Effector memory CD4-positive, alpha-beta T cell (primary cell): ENCODE results near the gene P2RX1.
A peak's percentile ranks its signal among the peaks of the same experiment; 100 is the strongest.

Experiments used
- DNase-seq, 3 donors: peaks; one replicate each; pipeline ENCODE4 v3.0.0-alpha.2; 2020
- H3K27ac ChIP-seq: 2 replicates; pipeline ENCODE4 v1.7.0; 2013; ENCODE audit warnings: mild to moderate bottlenecking, low read length, moderate library complexity; ENCODE audit not compliant: insufficient read depth, poor library complexity, severe bottlenecking
- H3K27me3 ChIP-seq: replicated peaks from 2 replicates; pipeline ENCODE4 v1.7.0; 2013; ENCODE audit warnings: mild to moderate bottlenecking, low read length; ENCODE audit not compliant: insufficient read depth, control insufficient read depth, poor library complexity, severe bottlenecking
- H3K36me3 ChIP-seq: 2 replicates; pipeline ENCODE4 v1.7.0; 2013; ENCODE audit warnings: mild to moderate bottlenecking, low read length, moderate library complexity; ENCODE audit not compliant: control insufficient read depth, insufficient read depth
- H3K4me1 ChIP-seq: 2 replicates; pipeline ENCODE4 v1.7.0; 2013; ENCODE audit warnings: low read length, mild to moderate bottlenecking; ENCODE audit not compliant: control insufficient read depth, insufficient read depth, poor library complexity, severe bottlenecking
- H3K4me3 ChIP-seq: 2 replicates; pipeline ENCODE4 v1.7.0; 2013; ENCODE audit warnings: low read length, low read depth, mild to moderate bottlenecking; ENCODE audit not compliant: insufficient read depth, poor library complexity, severe bottlenecking
- H3K9me3 ChIP-seq: 2 replicates; pipeline ENCODE4 v1.7.0; 2013; ENCODE audit warnings: mild to moderate bottlenecking, low read length, moderate library complexity; ENCODE audit not compliant: control insufficient read depth

P2RX1 gene

GRCh38 chr17:3916825-3917224 lies 560 bp upstream of the P2RX1 start:
- no peak for DNase-seq
- H3K36me3 ChIP-seq: no peaks in the 10 kb centered on the region
- H3K27me3 ChIP-seq: no peaks in the 10 kb centered on the region
- no peaks in the 10 kb centered on the region for H3K9me3 ChIP-seq
- no peak overlapping the region for H3K27ac ChIP-seq
- no peak overlapping the region for H3K4me3 ChIP-seq
- peaks cover 28% of the 10 kb centered on the region for H3K4me1 ChIP-seq

GRCh38 chr17:3915581-3915994 lies 677 bp downstream of the P2RX1 start:
- Histone ChIP-seq H3K4me1 (peaks cover 28% of the 10 kb centered on the region), H3K27me3 (no peaks in the 10 kb centered on the region), H3K4me3 (no peak overlapping the region), H3K27ac (no peak overlapping the region), H3K36me3 (no peaks in the 10 kb centered on the region), H3K9me3 (no peaks in the 10 kb centered on the region)
- DNase-seq: no peak

- Histone ChIP-seq H3K9me3 (no peaks in the 10 kb centered on the region), H3K4me3 (no peak overlapping the region), H3K27ac (no peak overlapping the region), H3K36me3 (no peaks in the 10 kb centered on the region), H3K4me1 (peaks cover 28% of the 10 kb centered on the region), H3K27me3 (no peaks in the 10 kb centered on the region)
- no peak for DNase-seq
Observed at GRCh38 chr17:3914312-3914670, 2.0 kb downstream of the P2RX1 start.

GRCh38 chr17:3913531-3914311 lies 2.5 kb downstream of the P2RX1 start:
- Histone ChIP-seq H3K9me3 (no peaks in the 10 kb centered on the region), H3K36me3 (no peaks in the 10 kb centered on the region), H3K27me3 (no peaks in the 10 kb centered on the region), H3K4me1 (peaks cover 28% of the 10 kb centered on the region), H3K4me3 (no peak overlapping the region), H3K27ac (no peak overlapping the region)
- peak; percentile 56 to 69 (median 60) for DNase-seq

DNA sequence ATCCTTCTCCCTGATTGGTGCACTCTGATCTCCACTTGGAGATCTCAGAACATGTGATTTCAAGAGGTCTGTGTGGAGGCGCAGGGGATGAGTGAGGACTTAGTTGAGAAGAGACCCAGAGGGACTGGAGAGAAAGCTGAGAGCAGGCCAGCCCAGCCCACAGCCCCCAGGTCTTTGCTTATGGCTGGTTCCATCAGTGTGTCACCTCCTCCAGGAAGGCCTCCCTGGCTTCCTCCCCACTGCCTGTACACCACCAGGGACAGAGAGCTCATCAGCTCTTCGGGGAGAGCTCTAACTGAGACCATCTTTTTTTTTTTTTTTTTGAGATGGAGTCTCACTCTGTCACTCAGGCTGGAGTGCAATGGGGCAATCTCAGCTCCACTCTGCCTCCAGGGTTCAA lies 3.4 kb downstream of the P2RX1 start:
- Histone ChIP-seq H3K4me3 (no peak overlapping the region), H3K9me3 (no peaks in the 10 kb centered on the region), H3K27me3 (no peaks in the 10 kb centered on the region), H3K4me1 (peaks cover 28% of the 10 kb centered on the region), H3K27ac (no peak overlapping the region), H3K36me3 (no peaks in the 10 kb centered on the region)
- no peak for DNase-seq

- no peaks in the 10 kb centered on the region for H3K36me3 ChIP-seq
- no peaks in the 10 kb centered on the region for H3K9me3 ChIP-seq
- peak; percentile 38 to 61 (median 61) for DNase-seq
- peaks cover 20% of the 10 kb centered on the region for H3K4me1 ChIP-seq
- peak overlapping the region; percentile 51 for H3K27ac ChIP-seq
- H3K27me3 ChIP-seq: no peaks in the 10 kb centered on the region
- no peak overlapping the region for H3K4me3 ChIP-seq
Observed at GRCh38 chr17:3911271-3912053, 4.8 kb downstream of the P2RX1 start.

DNA sequence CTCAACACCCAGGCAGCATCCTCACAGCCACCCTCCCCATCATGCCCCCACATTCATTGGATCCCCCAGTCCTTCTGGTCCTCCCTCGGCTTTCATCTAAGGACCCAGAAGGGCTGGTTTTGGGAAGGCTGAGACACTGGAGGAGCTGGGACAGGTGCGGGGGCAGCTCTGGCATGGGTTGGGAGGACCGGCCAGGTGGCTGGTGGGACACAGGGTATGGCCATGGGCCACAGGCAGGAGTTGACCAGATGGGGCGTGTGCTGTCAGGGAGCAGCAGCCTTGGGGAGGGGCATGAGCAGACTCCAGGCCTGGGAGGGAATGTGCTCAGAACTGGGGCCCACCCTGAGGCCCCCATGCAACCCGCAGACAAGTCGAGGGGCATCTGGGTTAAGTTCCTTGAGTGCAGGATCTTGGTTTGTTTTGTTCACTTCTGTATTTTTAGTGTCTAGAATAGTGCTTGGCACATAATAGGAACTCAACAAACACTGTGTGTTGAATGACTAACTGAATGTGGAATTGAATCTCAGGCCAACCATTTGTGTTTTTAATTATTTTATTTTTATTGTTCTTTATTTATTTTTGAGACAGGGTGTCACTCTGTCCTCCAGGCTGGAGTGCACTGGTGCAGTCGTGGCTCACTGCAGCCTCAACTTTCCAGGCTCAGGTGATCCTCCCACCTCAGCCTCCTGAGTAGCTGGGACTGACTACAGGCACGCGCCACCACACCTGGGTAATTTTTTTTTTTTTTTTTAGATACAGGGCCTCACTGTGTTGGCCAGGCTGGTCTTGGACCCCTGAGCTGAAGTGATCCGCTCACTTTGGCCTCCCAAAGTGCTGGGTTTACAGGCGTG lies 5.6 kb downstream of the P2RX1 start:
- Histone ChIP-seq H3K27me3 (no peaks in the 10 kb centered on the region), H3K36me3 (no peaks in the 10 kb centered on the region), H3K4me3 (no peak overlapping the region), H3K4me1 (peaks cover 12% of the 10 kb centered on the region), H3K9me3 (no peaks in the 10 kb centered on the region), H3K27ac (peak overlapping the region; percentile 49)
- DNase-seq: no peak

DNA sequence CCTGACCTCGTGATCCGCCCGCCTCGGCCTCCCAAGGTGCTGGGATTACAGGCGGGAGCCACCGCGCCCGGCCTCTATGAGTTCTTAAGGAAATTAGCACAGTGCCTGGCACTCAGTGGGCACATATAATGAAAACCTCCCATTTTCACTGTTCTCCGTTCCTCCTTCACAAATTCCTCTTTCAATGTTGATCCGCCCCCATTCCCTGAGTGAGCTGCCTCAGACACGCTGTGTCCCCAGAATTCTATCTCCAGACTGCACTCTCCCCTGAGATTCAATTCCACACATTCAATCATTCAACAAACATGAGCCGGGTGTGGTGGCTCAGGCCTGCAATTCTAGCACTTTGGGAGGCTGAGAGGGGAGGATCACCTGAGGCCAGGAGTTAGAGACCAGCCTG lies 7.0 kb downstream of the P2RX1 start:
- no peak for DNase-seq
- H3K27ac ChIP-seq: no peak overlapping the region
- no peaks in the 10 kb centered on the region for H3K27me3 ChIP-seq
- no peak overlapping the region for H3K4me3 ChIP-seq
- H3K4me1 ChIP-seq: peaks cover 9% of the 10 kb centered on the region
- H3K36me3 ChIP-seq: no peaks in the 10 kb centered on the region
- no peaks in the 10 kb centered on the region for H3K9me3 ChIP-seq

GRCh38 chr17:3907483-3908216 lies 8.6 kb downstream of the P2RX1 start:
- no peak overlapping the region for H3K4me3 ChIP-seq
- no peaks in the 10 kb centered on the region for H3K4me1 ChIP-seq

More at GRCh38 chr17:3907483-3908216, 8.6 kb downstream of the P2RX1 start:
- no peak for DNase-seq
- Histone ChIP-seq H3K36me3 (no peaks in the 10 kb centered on the region), H3K27ac (no peak overlapping the region), H3K9me3 (no peaks in the 10 kb centered on the region), H3K27me3 (no peaks in the 10 kb centered on the region)
